ENCODE measurements around the gene MLLT3. TPM values are rescaled to one million over a fixed set of nuclear protein-coding genes. Genes with fewer than 3 reads are reported as not detected.

Gene MLLT3
- total RNA-seq, 1 experiment from 2014 or later, result 21.6 TPM

- H3K9me3 ChIP-seq (ENCODE audit: insufficient read depth, low read depth), result no peaks in the 10 kb centered on the region
- H3K4me2 ChIP-seq, result no peak overlapping the region
- POLR2A ChIA-PET (ENCODE audit: unreplicated experiment), result no interaction called here
- intact Hi-C loops (cut with micrococcal nuclease; ENCODE audit: unreplicated experiment), result no loop called here
- DNase-seq, result no peak
- H3F3A ChIP-seq (ENCODE audit: insufficient read depth, low read depth), result no peaks in the 10 kb centered on the region
- H3K27me3 ChIP-seq (ENCODE audit: insufficient read depth, low read depth), result no peaks in the 10 kb centered on the region
- BruUV-seq (replicated peaks), result no TSS peak
- no peak overlapping the region for H3K27ac ChIP-seq
- no peak for TF ChIP-seq EZH2 (IDR thresholded peaks at IDR 0.05; ENCODE audit: low read depth)
- TF ChIP-seq CTCF (conservative IDR thresholded peaks at IDR 0.05), result no peak
- CTCF ChIA-PET, result no interaction called here
- H4K20me1 ChIP-seq (ENCODE audit: insufficient read depth), result no peaks in the 10 kb centered on the region
- H3K4me1 ChIP-seq (replicated peaks; ENCODE audit: insufficient read depth), result no peaks in the 10 kb centered on the region
- no peaks in the 10 kb centered on the region for H3K36me3 ChIP-seq (ENCODE audit: low read depth)
- no peak overlapping the region for H2AFZ ChIP-seq
- H3K4me3 ChIP-seq, result no peak overlapping the region
- no peaks in the 10 kb centered on the region for H3K79me2 ChIP-seq (ENCODE audit: low read depth)
- no peaks in the 10 kb centered on the region for H3K9me2 ChIP-seq (ENCODE audit: insufficient read depth)
These were observed 244.5 kb downstream of the MLLT3 start for GRCh38 chr9:20377790-20378189.

GRCh38 chr9:20376731-20377375 lies 245.4 kb downstream of the MLLT3 start:
- Histone ChIP-seq H3K9me3 (ENCODE audit: insufficient read depth, low read depth) (no peaks in the 10 kb centered on the region), H3F3A (ENCODE audit: insufficient read depth, low read depth) (no peaks in the 10 kb centered on the region), H4K20me1 (ENCODE audit: insufficient read depth) (no peaks in the 10 kb centered on the region), H3K79me2 (ENCODE audit: low read depth) (no peaks in the 10 kb centered on the region), H3K4me1 (replicated peaks; ENCODE audit: insufficient read depth) (no peaks in the 10 kb centered on the region), H3K36me3 (ENCODE audit: low read depth) (no peaks in the 10 kb centered on the region), H3K9me2 (ENCODE audit: insufficient read depth) (no peaks in the 10 kb centered on the region), H2AFZ (no peak overlapping the region), H3K27me3 (ENCODE audit: insufficient read depth, low read depth) (no peaks in the 10 kb centered on the region), H3K4me2 (no peak overlapping the region), H3K27ac (no peak overlapping the region), H3K4me3 (no peak overlapping the region)
- ChIA-PET POLR2A (ENCODE audit: unreplicated experiment) (no interaction called here), CTCF (no interaction called here)
- BruUV-seq (replicated peaks), result no TSS peak
- no peak for TF ChIP-seq CTCF (conservative IDR thresholded peaks at IDR 0.05)
- no peak for TF ChIP-seq EZH2 (IDR thresholded peaks at IDR 0.05; ENCODE audit: low read depth)
- no peak for DNase-seq
- intact Hi-C loops (cut with micrococcal nuclease; ENCODE audit: unreplicated experiment), result no loop called here

- no peaks in the 10 kb centered on the region for H3K4me1 ChIP-seq (replicated peaks; ENCODE audit: insufficient read depth)
- no peak overlapping the region for H3K4me3 ChIP-seq
- TF ChIP-seq CTCF (conservative IDR thresholded peaks at IDR 0.05) (no peak), EZH2 (IDR thresholded peaks at IDR 0.05; ENCODE audit: low read depth) (no peak)
- no peaks in the 10 kb centered on the region for H3K36me3 ChIP-seq (ENCODE audit: low read depth)
- POLR2A ChIA-PET (ENCODE audit: unreplicated experiment), result no interaction called here
- CTCF ChIA-PET, result no interaction called here
- no peaks in the 10 kb centered on the region for H4K20me1 ChIP-seq (ENCODE audit: insufficient read depth)
- no peak overlapping the region for H3K27ac ChIP-seq
- no peak for DNase-seq
- H3F3A ChIP-seq (ENCODE audit: insufficient read depth, low read depth), result no peaks in the 10 kb centered on the region
- H3K4me2 ChIP-seq, result no peak overlapping the region
- intact Hi-C loops (cut with micrococcal nuclease; ENCODE audit: unreplicated experiment), result no loop called here
- H3K27me3 ChIP-seq (ENCODE audit: insufficient read depth, low read depth), result no peaks in the 10 kb centered on the region
- H3K9me2 ChIP-seq (ENCODE audit: insufficient read depth), result no peaks in the 10 kb centered on the region
- no peak overlapping the region for H2AFZ ChIP-seq
- H3K79me2 ChIP-seq (ENCODE audit: low read depth), result no peaks in the 10 kb centered on the region
- no peaks in the 10 kb centered on the region for H3K9me3 ChIP-seq (ENCODE audit: insufficient read depth, low read depth)
- no TSS peak for BruUV-seq (replicated peaks)
These were observed 246.3 kb downstream of the MLLT3 start for GRCh38 chr9:20376042-20376441.
